ENCODE data around the gene RAC3. TPM values are rescaled to one million over a fixed set of nuclear protein-coding genes. Genes with fewer than 3 reads are reported as not detected.

Gene RAC3
- polyA plus RNA-seq, 1 experiment, result 11.5 TPM

GRCh38 chr17:82029990-82030469 lies 1.4 kb upstream of the RAC3 start:
- no peak for TF ChIP-seq CTCF (IDR thresholded peaks at IDR 0.05; ENCODE audit: insufficient read depth, low read depth, low read length)
- Histone ChIP-seq H3K36me3 (ENCODE audit: control insufficient read depth, insufficient read depth, low read length) (peaks cover 4% of the 10 kb centered on the region), H3K27me3 (ENCODE audit: control insufficient read depth, insufficient read depth, low read length) (no peaks in the 10 kb centered on the region), H3K4me3 (ENCODE audit: low read depth, low read length) (no peak overlapping the region)
- DNase-seq (ENCODE audit: low read depth), result no peak
- ChIA-PET POLR2A (interaction anchor here (0.6 to 0.9 kb wide), 2 partner anchors 135 to 199 kb away, joined by 4 read pairs; partner anchors contain the start of gene SLC16A3), CTCF (interaction anchor here (0.5 to 4.8 kb wide), 37 partner anchors 9 to 387 kb away, joined by 3 to 101 read pairs (median 6); partner anchors contain the start of genes CENPX, GPS1, NOTUM and RFNG)

- no peak for DNase-seq (ENCODE audit: low read depth)
- Histone ChIP-seq H3K27me3 (ENCODE audit: control insufficient read depth, insufficient read depth, low read length) (no peaks in the 10 kb centered on the region), H3K4me3 (ENCODE audit: low read depth, low read length) (peak overlapping the region; percentile 47), H3K36me3 (ENCODE audit: control insufficient read depth, insufficient read depth, low read length) (peaks cover 4% of the 10 kb centered on the region)
- ChIA-PET CTCF (interaction anchor here (0.6 to 4.8 kb wide), 50 partner anchors 8 to 522 kb away, joined by 3 to 101 read pairs (median 4); partner anchors contain the start of genes CENPX, GPS1, NOTUM and RFNG), POLR2A (interaction anchor here (0.6 to 0.9 kb wide), 2 partner anchors 135 to 199 kb away, joined by 4 read pairs; partner anchors contain the start of gene SLC16A3)
- peak; percentile 91 for TF ChIP-seq CTCF (IDR thresholded peaks at IDR 0.05; ENCODE audit: insufficient read depth, low read depth, low read length)
Observed at GRCh38 chr17:82030470-82031302, 792 bp upstream of the RAC3 start.

GRCh38 chr17:82031885-82032627 lies 578 bp downstream of the RAC3 start:
- ChIA-PET CTCF (interaction anchor here (1.1 to 3.5 kb wide), 4 partner anchors 10 to 130 kb away, joined by 4 to 13 read pairs (median 5); no protein-coding TSS in a partner anchor), POLR2A (no interaction called here)
- no peak for TF ChIP-seq CTCF (IDR thresholded peaks at IDR 0.05; ENCODE audit: insufficient read depth, low read depth, low read length)
- no peak for DNase-seq (ENCODE audit: low read depth)
- Histone ChIP-seq H3K4me3 (ENCODE audit: low read depth, low read length) (peak overlapping the region; percentile 44), H3K36me3 (ENCODE audit: control insufficient read depth, insufficient read depth, low read length) (peaks cover 2% of the 10 kb centered on the region; the same call in 1 of the 2 replicates), H3K27me3 (ENCODE audit: control insufficient read depth, insufficient read depth, low read length) (no peaks in the 10 kb centered on the region)

GRCh38 chr17:82033359-82034085 lies 2.0 kb downstream of the RAC3 start:
- no peak overlapping the region for H3K4me3 ChIP-seq (ENCODE audit: low read depth, low read length)
- TF ChIP-seq CTCF (IDR thresholded peaks at IDR 0.05; ENCODE audit: insufficient read depth, low read depth, low read length), result no peak
- no peaks in the 10 kb centered on the region; the same call in 1 of the 2 replicates for H3K36me3 ChIP-seq (ENCODE audit: control insufficient read depth, insufficient read depth, low read length)
- ChIA-PET CTCF (interaction anchor here (0.6 to 1.5 kb wide), 3 partner anchors 12 to 250 kb away, joined by 3 to 5 read pairs (median 4); no protein-coding TSS in a partner anchor), POLR2A (no interaction called here)
- no peak for DNase-seq (ENCODE audit: low read depth)
- H3K27me3 ChIP-seq (ENCODE audit: control insufficient read depth, insufficient read depth, low read length), result no peaks in the 10 kb centered on the region

Measured in BJ (cell line).